Measurements from ENCODE around the gene IFT43.

The IFT43 gene

DNA sequence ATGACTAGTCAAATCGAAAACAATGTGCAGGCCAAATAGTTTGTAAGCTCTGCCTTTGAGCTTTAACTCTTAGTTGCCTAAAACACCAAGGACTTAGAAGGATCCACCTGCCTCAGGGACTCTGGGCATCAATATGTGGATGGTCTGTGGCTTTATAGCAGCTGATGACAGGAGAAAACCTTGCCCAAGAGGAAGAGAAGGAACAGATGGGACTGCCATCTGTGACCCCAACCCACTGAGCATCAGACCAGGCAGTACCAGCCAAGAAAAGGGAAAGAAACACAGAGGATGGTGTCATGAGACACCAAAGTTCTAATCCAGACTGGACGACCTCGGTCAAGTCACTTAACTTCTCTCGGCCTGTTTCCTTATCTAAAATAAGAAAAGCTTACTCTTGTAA lies 16.4 kb upstream of the IFT43 start:
- TF ChIP-seq MAX (IDR thresholded peaks at IDR 0.05; ENCODE audit: low read depth, low read length), result no peak
- H3K4me3 ChIP-seq (ENCODE audit: low read depth, low read length), result no peak overlapping the region
- DNase-seq (ENCODE audit: low read depth), result no peak

- DNase-seq (ENCODE audit: low read depth), result no peak
- TF ChIP-seq MYC (IDR thresholded peaks at IDR 0.05; ENCODE audit: low read depth, low read length), result no peak
- no peak for TF ChIP-seq MAX (IDR thresholded peaks at IDR 0.05; ENCODE audit: low read depth, low read length)
- TF ChIP-seq, protein P1, sequence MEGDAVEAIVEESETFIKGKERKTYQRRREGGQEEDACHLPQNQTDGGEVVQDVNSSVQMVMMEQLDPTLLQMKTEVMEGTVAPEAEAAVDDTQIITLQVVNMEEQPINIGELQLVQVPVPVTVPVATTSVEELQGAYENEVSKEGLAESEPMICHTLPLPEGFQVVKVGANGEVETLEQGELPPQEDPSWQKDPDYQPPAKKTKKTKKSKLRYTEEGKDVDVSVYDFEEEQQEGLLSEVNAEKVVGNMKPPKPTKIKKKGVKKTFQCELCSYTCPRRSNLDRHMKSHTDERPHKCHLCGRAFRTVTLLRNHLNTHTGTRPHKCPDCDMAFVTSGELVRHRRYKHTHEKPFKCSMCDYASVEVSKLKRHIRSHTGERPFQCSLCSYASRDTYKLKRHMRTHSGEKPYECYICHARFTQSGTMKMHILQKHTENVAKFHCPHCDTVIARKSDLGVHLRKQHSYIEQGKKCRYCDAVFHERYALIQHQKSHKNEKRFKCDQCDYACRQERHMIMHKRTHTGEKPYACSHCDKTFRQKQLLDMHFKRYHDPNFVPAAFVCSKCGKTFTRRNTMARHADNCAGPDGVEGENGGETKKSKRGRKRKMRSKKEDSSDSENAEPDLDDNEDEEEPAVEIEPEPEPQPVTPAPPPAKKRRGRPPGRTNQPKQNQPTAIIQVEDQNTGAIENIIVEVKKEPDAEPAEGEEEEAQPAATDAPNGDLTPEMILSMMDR (IDR thresholded peaks at IDR 0.05; ENCODE audit: low read depth, low read length), result no peak
- no peak for TF ChIP-seq POLR2A (IDR thresholded peaks at IDR 0.05; ENCODE audit: extremely low read depth, insufficient read length)
- no peak overlapping the region for H3K4me3 ChIP-seq (ENCODE audit: low read depth, low read length)
These were observed 15.7 kb upstream of the IFT43 start for GRCh38 chr14:75969891-75970290.

- no peak for TF ChIP-seq MAX (IDR thresholded peaks at IDR 0.05; ENCODE audit: low read depth, low read length)
- no peak for TF ChIP-seq POLR2A (IDR thresholded peaks at IDR 0.05; ENCODE audit: extremely low read depth, insufficient read length)
- TF ChIP-seq, protein P1 (IDR thresholded peaks at IDR 0.05; ENCODE audit: low read depth, low read length), result no peak
- no peak for TF ChIP-seq MYC (IDR thresholded peaks at IDR 0.05; ENCODE audit: low read depth, low read length)
- no peak for DNase-seq (ENCODE audit: low read depth)
These were observed 14.6 kb upstream of the IFT43 start for GRCh38 chr14:75970989-75971388.

GRCh38 chr14:75971509-75971908 lies 14.1 kb upstream of the IFT43 start:
- H3K4me3 ChIP-seq (ENCODE audit: low read depth, low read length), result no peak overlapping the region
- TF ChIP-seq, protein P1 (IDR thresholded peaks at IDR 0.05; ENCODE audit: low read depth, low read length), result no peak
- TF ChIP-seq MYC (IDR thresholded peaks at IDR 0.05; ENCODE audit: low read depth, low read length), result no peak
- TF ChIP-seq MAX (IDR thresholded peaks at IDR 0.05; ENCODE audit: low read depth, low read length), result no peak
- no peak for TF ChIP-seq POLR2A (IDR thresholded peaks at IDR 0.05; ENCODE audit: extremely low read depth, insufficient read length)
- DNase-seq (ENCODE audit: low read depth), result no peak

More at GRCh38 chr14:75970989-75971388, 14.6 kb upstream of the IFT43 start:
- no peak overlapping the region for H3K4me3 ChIP-seq (ENCODE audit: low read depth, low read length)

- no peak overlapping the region for H3K4me3 ChIP-seq (ENCODE audit: low read depth, low read length)
- no peak for DNase-seq (ENCODE audit: low read depth)
- TF ChIP-seq POLR2A (IDR thresholded peaks at IDR 0.05; ENCODE audit: extremely low read depth, insufficient read length) (no peak), MAX (IDR thresholded peaks at IDR 0.05; ENCODE audit: low read depth, low read length) (no peak), MYC (IDR thresholded peaks at IDR 0.05; ENCODE audit: low read depth, low read length) (no peak)
- TF ChIP-seq, protein P1 (IDR thresholded peaks at IDR 0.05; ENCODE audit: low read depth, low read length), result no peak
These were observed 12.7 kb upstream of the IFT43 start for GRCh38 chr14:75972801-75973421.

DNA sequence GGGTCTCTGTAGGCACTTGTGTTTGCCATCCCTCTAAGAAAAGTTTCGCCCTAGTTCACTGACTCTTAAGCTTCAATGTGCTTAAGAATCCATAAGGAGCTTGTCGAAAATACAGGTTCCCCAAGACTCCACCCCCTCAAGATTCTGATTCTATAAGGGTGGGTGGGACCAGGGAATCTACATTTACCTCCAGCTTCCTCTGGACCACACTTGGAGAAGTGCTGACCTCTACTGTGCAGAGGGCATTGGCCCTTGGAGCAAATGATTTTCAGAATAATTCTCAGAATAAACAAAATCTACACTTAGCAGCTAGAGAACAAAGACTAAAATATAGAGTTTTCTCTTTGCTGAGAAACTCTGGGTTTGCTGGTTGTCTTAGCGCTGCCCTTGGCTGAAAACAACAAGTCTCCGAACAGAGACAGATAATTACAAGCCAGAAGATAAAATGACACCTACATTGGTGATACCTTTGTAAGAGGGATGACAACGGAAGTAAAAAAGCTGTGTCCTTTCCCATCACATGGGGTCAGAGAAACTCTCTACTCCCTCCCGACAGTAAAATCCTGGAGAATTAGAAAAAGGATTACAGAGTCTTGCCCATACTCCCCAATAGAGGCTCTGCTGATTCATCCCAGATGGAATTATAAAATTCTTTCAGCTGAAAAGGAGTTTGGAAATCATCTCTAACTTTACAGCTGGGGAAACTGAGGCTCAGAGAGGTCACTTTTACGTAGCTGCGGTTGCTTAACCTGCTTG lies 8.6 kb upstream of the IFT43 start:
- DNase-seq (ENCODE audit: low read depth), result no peak
- TF ChIP-seq MAX (IDR thresholded peaks at IDR 0.05; ENCODE audit: low read depth, low read length), result no peak
- TF ChIP-seq, protein P1 (IDR thresholded peaks at IDR 0.05; ENCODE audit: low read depth, low read length), result no peak
- no peak for TF ChIP-seq POLR2A (IDR thresholded peaks at IDR 0.05; ENCODE audit: extremely low read depth, insufficient read length)
- TF ChIP-seq MYC (IDR thresholded peaks at IDR 0.05; ENCODE audit: low read depth, low read length), result no peak
- H3K4me3 ChIP-seq (ENCODE audit: low read depth, low read length), result no peak overlapping the region

Measured in NB4 (cell line).